ENCODE data around the gene PBX3.

Gene PBX3

DNA sequence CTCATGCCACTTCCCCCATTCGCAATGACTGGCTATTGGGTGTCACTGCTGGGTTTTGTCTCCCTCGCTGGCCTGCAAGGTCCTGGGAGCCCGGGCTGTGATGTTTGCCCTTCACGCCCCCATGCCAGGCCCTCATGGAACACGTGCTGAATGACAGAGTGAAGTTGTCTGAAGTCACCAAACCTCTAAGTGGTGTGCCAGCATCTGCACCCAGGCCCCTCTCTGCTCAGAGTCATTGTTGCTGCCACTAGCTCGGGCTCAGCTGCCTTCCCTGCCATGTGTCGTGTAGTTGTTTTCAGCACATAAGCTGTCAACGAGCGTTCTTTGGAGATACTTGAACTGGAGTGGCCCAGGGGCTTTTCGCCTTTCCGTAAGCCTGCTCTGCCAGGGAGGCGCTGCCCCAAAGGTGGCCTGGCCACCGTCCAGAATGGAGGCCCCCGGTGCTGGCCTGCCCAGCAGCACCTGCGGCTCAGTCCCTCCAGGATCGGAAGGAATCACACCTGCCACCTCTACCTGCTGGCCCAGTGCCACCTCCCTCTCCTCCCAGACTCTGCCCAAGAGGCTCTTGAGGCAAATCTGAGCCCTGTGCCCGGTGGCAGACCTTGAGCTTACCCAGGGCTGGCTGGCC lies 250.1 kb downstream of the PBX3 start:
- no peaks in the 10 kb centered on the region for H3K4me1 ChIP-seq (ENCODE audit: control insufficient read depth, low read length)
- no peak for TF ChIP-seq EZH2phosphoT487 (IDR thresholded peaks at IDR 0.05; ENCODE audit: borderline replicate concordance, low read length)
- TF ChIP-seq, protein P1, sequence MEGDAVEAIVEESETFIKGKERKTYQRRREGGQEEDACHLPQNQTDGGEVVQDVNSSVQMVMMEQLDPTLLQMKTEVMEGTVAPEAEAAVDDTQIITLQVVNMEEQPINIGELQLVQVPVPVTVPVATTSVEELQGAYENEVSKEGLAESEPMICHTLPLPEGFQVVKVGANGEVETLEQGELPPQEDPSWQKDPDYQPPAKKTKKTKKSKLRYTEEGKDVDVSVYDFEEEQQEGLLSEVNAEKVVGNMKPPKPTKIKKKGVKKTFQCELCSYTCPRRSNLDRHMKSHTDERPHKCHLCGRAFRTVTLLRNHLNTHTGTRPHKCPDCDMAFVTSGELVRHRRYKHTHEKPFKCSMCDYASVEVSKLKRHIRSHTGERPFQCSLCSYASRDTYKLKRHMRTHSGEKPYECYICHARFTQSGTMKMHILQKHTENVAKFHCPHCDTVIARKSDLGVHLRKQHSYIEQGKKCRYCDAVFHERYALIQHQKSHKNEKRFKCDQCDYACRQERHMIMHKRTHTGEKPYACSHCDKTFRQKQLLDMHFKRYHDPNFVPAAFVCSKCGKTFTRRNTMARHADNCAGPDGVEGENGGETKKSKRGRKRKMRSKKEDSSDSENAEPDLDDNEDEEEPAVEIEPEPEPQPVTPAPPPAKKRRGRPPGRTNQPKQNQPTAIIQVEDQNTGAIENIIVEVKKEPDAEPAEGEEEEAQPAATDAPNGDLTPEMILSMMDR (IDR thresholded peaks at IDR 0.05; ENCODE audit: low read depth, low read length, poor library complexity, severe bottlenecking): no peak
- H3K27me3 ChIP-seq (ENCODE audit: control insufficient read depth, low read length): no peaks in the 10 kb centered on the region
- no peaks in the 10 kb centered on the region for H3K79me2 ChIP-seq (ENCODE audit: control insufficient read depth, low read length)
- H3K9me3 ChIP-seq (ENCODE audit: control insufficient read depth, insufficient read depth, low read length): no peaks in the 10 kb centered on the region
- no peak overlapping the region for H3K4me3 ChIP-seq (ENCODE audit: low read length)
- no peaks in the 10 kb centered on the region for H3K36me3 ChIP-seq (ENCODE audit: control insufficient read depth, low read length)
- H3K9me2 ChIP-seq (replicated peaks; ENCODE audit: control insufficient read depth, low read length): no peaks in the 10 kb centered on the region
- H3F3A ChIP-seq (ENCODE audit: control insufficient read depth, insufficient read depth): no peaks in the 10 kb centered on the region
- H4K20me1 ChIP-seq (ENCODE audit: control insufficient read depth, insufficient read depth, low read depth, low read length): no peaks in the 10 kb centered on the region
- H3K27ac ChIP-seq (ENCODE audit: low read depth, low read length): no peak overlapping the region
- no peak overlapping the region for H3K4me2 ChIP-seq (ENCODE audit: low read length)

- no peaks in the 10 kb centered on the region for H3K27me3 ChIP-seq (ENCODE audit: control insufficient read depth, low read length)
- H4K20me1 ChIP-seq (ENCODE audit: control insufficient read depth, insufficient read depth, low read depth, low read length): no peaks in the 10 kb centered on the region
- no peaks in the 10 kb centered on the region for H3K9me2 ChIP-seq (replicated peaks; ENCODE audit: control insufficient read depth, low read length)
- no peaks in the 10 kb centered on the region for H3K36me3 ChIP-seq (ENCODE audit: control insufficient read depth, low read length)
- H3K4me1 ChIP-seq (ENCODE audit: control insufficient read depth, low read length): no peaks in the 10 kb centered on the region
- no peak overlapping the region for H3K4me2 ChIP-seq (ENCODE audit: low read length)
- TF ChIP-seq, protein P1 (IDR thresholded peaks at IDR 0.05; ENCODE audit: low read depth, low read length, poor library complexity, severe bottlenecking): no peak
- no peak for TF ChIP-seq EZH2phosphoT487 (IDR thresholded peaks at IDR 0.05; ENCODE audit: borderline replicate concordance, low read length)
- H3K79me2 ChIP-seq (ENCODE audit: control insufficient read depth, low read length): no peaks in the 10 kb centered on the region
- H3K9me3 ChIP-seq (ENCODE audit: control insufficient read depth, insufficient read depth, low read length): no peaks in the 10 kb centered on the region
- H3F3A ChIP-seq (ENCODE audit: control insufficient read depth, insufficient read depth): no peaks in the 10 kb centered on the region
- H3K27ac ChIP-seq (ENCODE audit: low read depth, low read length): no peak overlapping the region
- H3K4me3 ChIP-seq (ENCODE audit: low read length): no peak overlapping the region
Observed at GRCh38 chr9:125998837-125999503, 251.8 kb downstream of the PBX3 start.

GRCh38 chr9:125999504-125999881 lies 252.3 kb downstream of the PBX3 start:
- Histone ChIP-seq H3K36me3 (ENCODE audit: control insufficient read depth, low read length) (no peaks in the 10 kb centered on the region), H3K27me3 (ENCODE audit: control insufficient read depth, low read length) (no peaks in the 10 kb centered on the region), H3F3A (ENCODE audit: control insufficient read depth, insufficient read depth) (no peaks in the 10 kb centered on the region), H3K4me2 (ENCODE audit: low read length) (no peak overlapping the region), H3K4me3 (ENCODE audit: low read length) (no peak overlapping the region), H3K4me1 (ENCODE audit: control insufficient read depth, low read length) (no peaks in the 10 kb centered on the region), H3K27ac (ENCODE audit: low read depth, low read length) (no peak overlapping the region), H4K20me1 (ENCODE audit: control insufficient read depth, insufficient read depth, low read depth, low read length) (no peaks in the 10 kb centered on the region), H3K9me3 (ENCODE audit: control insufficient read depth, insufficient read depth, low read length) (no peaks in the 10 kb centered on the region), H3K79me2 (ENCODE audit: control insufficient read depth, low read length) (no peaks in the 10 kb centered on the region), H3K9me2 (replicated peaks; ENCODE audit: control insufficient read depth, low read length) (no peaks in the 10 kb centered on the region)
- TF ChIP-seq, protein P1 (IDR thresholded peaks at IDR 0.05; ENCODE audit: low read depth, low read length, poor library complexity, severe bottlenecking): no peak
- TF ChIP-seq EZH2phosphoT487 (IDR thresholded peaks at IDR 0.05; ENCODE audit: borderline replicate concordance, low read length): no peak
